ENCODE measurements around the gene MAN1B1.

DNA sequence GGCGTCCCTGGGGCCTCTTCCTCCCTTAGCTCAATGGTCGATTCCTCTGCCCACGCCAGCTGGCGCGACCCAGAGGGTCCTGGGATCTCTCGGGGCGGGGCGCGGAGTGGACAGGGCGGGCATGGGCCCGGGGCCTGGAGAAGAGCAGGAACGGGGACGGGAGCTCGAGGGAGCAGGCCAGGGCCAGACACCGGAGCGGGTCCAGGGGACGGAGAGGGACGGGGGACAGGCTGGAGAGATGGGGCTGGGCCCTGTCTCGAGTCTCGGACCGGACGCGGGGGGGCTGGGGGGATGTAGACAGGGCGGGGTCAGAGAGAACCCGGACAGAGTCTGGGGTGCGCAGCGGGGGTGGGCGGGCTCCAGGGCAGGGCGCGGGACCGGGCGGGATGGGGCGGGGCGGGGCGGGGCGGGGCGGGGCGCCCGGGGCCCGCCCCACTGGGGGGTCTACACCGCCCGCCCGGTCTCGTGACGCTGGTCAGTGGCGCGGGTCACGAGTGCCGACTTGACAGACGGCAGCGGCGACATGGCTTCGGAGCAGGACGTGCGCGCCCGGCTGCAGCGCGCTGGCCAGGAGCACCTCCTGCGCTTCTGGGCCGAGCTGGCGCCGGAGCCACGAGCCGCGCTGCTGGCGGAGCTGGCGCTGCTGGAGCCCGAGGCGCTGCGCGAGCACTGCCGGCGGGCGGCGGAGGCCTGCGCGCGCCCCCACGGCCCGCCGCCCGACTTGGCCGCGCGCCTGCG, 9.6 kb upstream of the MAN1B1 start, which contains the start of gene UAP1L1:
- TF ChIP-seq, protein P1, sequence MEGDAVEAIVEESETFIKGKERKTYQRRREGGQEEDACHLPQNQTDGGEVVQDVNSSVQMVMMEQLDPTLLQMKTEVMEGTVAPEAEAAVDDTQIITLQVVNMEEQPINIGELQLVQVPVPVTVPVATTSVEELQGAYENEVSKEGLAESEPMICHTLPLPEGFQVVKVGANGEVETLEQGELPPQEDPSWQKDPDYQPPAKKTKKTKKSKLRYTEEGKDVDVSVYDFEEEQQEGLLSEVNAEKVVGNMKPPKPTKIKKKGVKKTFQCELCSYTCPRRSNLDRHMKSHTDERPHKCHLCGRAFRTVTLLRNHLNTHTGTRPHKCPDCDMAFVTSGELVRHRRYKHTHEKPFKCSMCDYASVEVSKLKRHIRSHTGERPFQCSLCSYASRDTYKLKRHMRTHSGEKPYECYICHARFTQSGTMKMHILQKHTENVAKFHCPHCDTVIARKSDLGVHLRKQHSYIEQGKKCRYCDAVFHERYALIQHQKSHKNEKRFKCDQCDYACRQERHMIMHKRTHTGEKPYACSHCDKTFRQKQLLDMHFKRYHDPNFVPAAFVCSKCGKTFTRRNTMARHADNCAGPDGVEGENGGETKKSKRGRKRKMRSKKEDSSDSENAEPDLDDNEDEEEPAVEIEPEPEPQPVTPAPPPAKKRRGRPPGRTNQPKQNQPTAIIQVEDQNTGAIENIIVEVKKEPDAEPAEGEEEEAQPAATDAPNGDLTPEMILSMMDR (IDR thresholded peaks at IDR 0.05; ENCODE audit: extremely low read depth in 1 of 2, insufficient read depth in 1 of 2, low read depth in 1 of 2, low read length in 2 of 2), result no peak
- TF ChIP-seq EZH2 (IDR thresholded peaks at IDR 0.05; ENCODE audit: borderline replicate concordance, low read depth, low read length, severe bottlenecking), result no peak
- peak; percentile 64 for TF ChIP-seq POLR2AphosphoS5 (IDR thresholded peaks at IDR 0.05; ENCODE audit: insufficient read depth, low read depth, low read length)
- TF ChIP-seq POLR2A (IDR thresholded peaks at IDR 0.05; ENCODE audit: low read depth, low read length), result peak; percentile 71

Measured in endothelial cell of umbilical vein (primary cell).